ENCODE measurements around the gene REM2. TPM values are rescaled to one million over a fixed set of nuclear protein-coding genes. Genes with fewer than 3 reads are reported as not detected.

The REM2 gene
- total RNA-seq, 3 donors from 2014 or later (not counting 1 experiment from before 2014, with no cell fraction given): 4.0 to 8.1 (median 7.9) TPM

GRCh38 chr14:22847661-22848341 lies 35.2 kb upstream of the REM2 start:
- Histone ChIP-seq H3K4me1 (ENCODE audit: control insufficient read depth, insufficient read depth, low read length) (peaks cover 12% of the 10 kb centered on the region), H3K27me3 (ENCODE audit: control insufficient read depth, insufficient read depth, low read length) (peaks cover 3% of the 10 kb centered on the region), H3K36me3 (ENCODE audit: control insufficient read depth, insufficient read depth, low read length) (no peaks in the 10 kb centered on the region), H3K4me3 (ENCODE audit: low read length) (no peak overlapping the region), H3K9me3 (ENCODE audit: control insufficient read depth, insufficient read depth, low read length) (no peaks in the 10 kb centered on the region), H3K27ac (ENCODE audit: low read length) (no peak overlapping the region)
- no peaks in the 10 kb centered on the region for H3K9me3 Mint-ChIP-seq
- no peak for TF ChIP-seq CTCF (IDR thresholded peaks at IDR 0.05)
- H3K4me3 Mint-ChIP-seq: no peak overlapping the region
- no peak for ATAC-seq
- peaks cover 11 to 32% of the 10 kb centered on the region in 2 donors for H3K27me3 Mint-ChIP-seq (ENCODE audit: low read depth in 2 of 2)
- H3K36me3 Mint-ChIP-seq: no peaks in the 10 kb centered on the region
- peaks cover 0 to 5% of the 10 kb centered on the region in 2 donors for H3K4me1 Mint-ChIP-seq
- 52% methylated on average over 13 of the region's 14 CpGs for WGBS (ENCODE audit: insufficient coverage)
- H3K27ac Mint-ChIP-seq: no peak overlapping the region
- no peak for DNase-seq
- intact Hi-C loops (cut with micrococcal nuclease): no loop called here

- 21% methylated on average over 9 of the region's 12 CpGs for WGBS (ENCODE audit: insufficient coverage)
- Histone ChIP-seq H3K9me3 (ENCODE audit: control insufficient read depth, insufficient read depth, low read length) (no peaks in the 10 kb centered on the region), H3K4me1 (ENCODE audit: control insufficient read depth, insufficient read depth, low read length) (peaks cover 20% of the 10 kb centered on the region), H3K4me3 (ENCODE audit: low read length) (no peak overlapping the region), H3K36me3 (ENCODE audit: control insufficient read depth, insufficient read depth, low read length) (no peaks in the 10 kb centered on the region), H3K27ac (ENCODE audit: low read length) (no peak overlapping the region), H3K27me3 (ENCODE audit: control insufficient read depth, insufficient read depth, low read length) (peaks cover 4% of the 10 kb centered on the region)
- H3K27ac Mint-ChIP-seq: no peak overlapping the region
- H3K36me3 Mint-ChIP-seq: no peaks in the 10 kb centered on the region
- peaks cover 0 to 11% of the 10 kb centered on the region in 2 donors for H3K4me1 Mint-ChIP-seq
- peaks cover 11 to 29% of the 10 kb centered on the region in 2 donors for H3K27me3 Mint-ChIP-seq (ENCODE audit: low read depth in 2 of 2)
- no peak for ATAC-seq
- intact Hi-C loops (cut with micrococcal nuclease): no loop called here
- no peak for TF ChIP-seq CTCF (IDR thresholded peaks at IDR 0.05)
- no peak overlapping the region for H3K4me3 Mint-ChIP-seq
- DNase-seq: no peak
- no peaks in the 10 kb centered on the region for H3K9me3 Mint-ChIP-seq
These were observed 34.5 kb upstream of the REM2 start for GRCh38 chr14:22848351-22849164.

GRCh38 chr14:22849212-22849819 lies 33.7 kb upstream of the REM2 start:
- H3K4me1 ChIP-seq (ENCODE audit: control insufficient read depth, insufficient read depth, low read length): peaks cover 22% of the 10 kb centered on the region
- ATAC-seq: no peak

More at GRCh38 chr14:22849212-22849819, 33.7 kb upstream of the REM2 start:
- Mint-ChIP-seq H3K4me3 (no peak overlapping the region), H3K27me3 (ENCODE audit: low read depth in 2 of 2) (peaks cover 11 to 28% of the 10 kb centered on the region in 2 donors), H3K36me3 (no peaks in the 10 kb centered on the region), H3K27ac (no peak overlapping the region), H3K9me3 (no peaks in the 10 kb centered on the region), H3K4me1 (peaks cover 0 to 11% of the 10 kb centered on the region in 2 donors)
- WGBS (ENCODE audit: insufficient coverage): 90% methylated on average over 18 of the region's 19 CpGs
- Histone ChIP-seq H3K36me3 (ENCODE audit: control insufficient read depth, insufficient read depth, low read length) (no peaks in the 10 kb centered on the region), H3K27ac (ENCODE audit: low read length) (no peak overlapping the region), H3K9me3 (ENCODE audit: control insufficient read depth, insufficient read depth, low read length) (no peaks in the 10 kb centered on the region), H3K4me3 (ENCODE audit: low read length) (no peak overlapping the region), H3K27me3 (ENCODE audit: control insufficient read depth, insufficient read depth, low read length) (peaks cover 7% of the 10 kb centered on the region)
- intact Hi-C loops (cut with micrococcal nuclease): no loop called here
- DNase-seq: no peak
- no peak for TF ChIP-seq CTCF (IDR thresholded peaks at IDR 0.05)
